Measurements from ENCODE around the gene TLR3. TPM values are rescaled to one million over a fixed set of nuclear protein-coding genes. Genes with fewer than 3 reads are reported as not detected.

TLR3 gene
- total RNA-seq, 2 experiments from 2014 or later: 0.28 to 0.47 TPM

- Mint-ChIP-seq H3K9me3 (peaks cover 2% of the 10 kb centered on the region), H3K4me1 (ENCODE audit: low read depth) (no peaks in the 10 kb centered on the region), H3K4me3 (no peak overlapping the region), H3K27me3 (peaks cover 6% of the 10 kb centered on the region), H3K27ac (no peak overlapping the region), H3K36me3 (ENCODE audit: low read depth) (no peaks in the 10 kb centered on the region)
- Histone ChIP-seq H3K27ac (ENCODE audit: low read depth in 1 of 2, low read length in 2 of 2) (no peak overlapping the region), H3K4me1 (ENCODE audit: insufficient read depth, low read length) (no peaks in the 10 kb centered on the region), H3K9me3 (ENCODE audit: control insufficient read depth in 1 of 2, insufficient read depth in 1 of 2, low read length in 2 of 2) (no peaks in the 10 kb centered on the region), H3K36me3 (ENCODE audit: insufficient read depth, low read length) (no peaks in the 10 kb centered on the region), H3K4me3 (ENCODE audit: low read length) (no peak overlapping the region), H3K27me3 (ENCODE audit: control insufficient read depth in 1 of 2, insufficient read depth in 2 of 2, low read length in 2 of 2) (peaks cover 0 to 3% of the 10 kb centered on the region in 2 experiments)
- intact Hi-C loops (cut with DNase I, micrococcal nuclease): no loop called here
- no peak for DNase-seq
- ATAC-seq (ENCODE audit: poor library complexity): no peak
- ChIA-PET POLR2A (no interaction called here), CTCF (no interaction called here)
- no peak for TF ChIP-seq CTCF (IDR thresholded peaks at IDR 0.05)
These were observed 59.9 kb downstream of the TLR3 start for GRCh38 chr4:186128842-186129241.

- no peaks in the 10 kb centered on the region for H3K36me3 Mint-ChIP-seq (ENCODE audit: low read depth)
- peaks cover 6% of the 10 kb centered on the region for H3K27me3 Mint-ChIP-seq
- H3K4me3 Mint-ChIP-seq: no peak overlapping the region
- intact Hi-C loops (cut with DNase I, micrococcal nuclease): no loop called here
- no peak for DNase-seq
- Histone ChIP-seq H3K36me3 (ENCODE audit: insufficient read depth, low read length) (no peaks in the 10 kb centered on the region), H3K4me3 (ENCODE audit: low read length) (no peak overlapping the region), H3K27me3 (ENCODE audit: control insufficient read depth in 1 of 2, insufficient read depth in 2 of 2, low read length in 2 of 2) (no peaks in the 10 kb centered on the region), H3K4me1 (ENCODE audit: insufficient read depth, low read length) (no peaks in the 10 kb centered on the region), H3K9me3 (ENCODE audit: control insufficient read depth in 1 of 2, insufficient read depth in 1 of 2, low read length in 2 of 2) (no peaks in the 10 kb centered on the region), H3K27ac (ENCODE audit: low read depth in 1 of 2, low read length in 2 of 2) (no peak overlapping the region)
- ATAC-seq (ENCODE audit: poor library complexity): no peak
- H3K27ac Mint-ChIP-seq: no peak overlapping the region
- TF ChIP-seq CTCF (IDR thresholded peaks at IDR 0.05): no peak
- ChIA-PET CTCF (no interaction called here), POLR2A (no interaction called here)
- no peaks in the 10 kb centered on the region for H3K4me1 Mint-ChIP-seq (ENCODE audit: low read depth)
- no peaks in the 10 kb centered on the region for H3K9me3 Mint-ChIP-seq
These were observed 63.0 kb downstream of the TLR3 start for GRCh38 chr4:186131935-186132334.

GRCh38 chr4:186132577-186133242 is 63.8 kb downstream of the TLR3 start:
- Mint-ChIP-seq H3K27ac (no peak overlapping the region), H3K9me3 (no peaks in the 10 kb centered on the region), H3K27me3 (peaks cover 6% of the 10 kb centered on the region), H3K4me1 (ENCODE audit: low read depth) (no peaks in the 10 kb centered on the region), H3K4me3 (no peak overlapping the region), H3K36me3 (ENCODE audit: low read depth) (no peaks in the 10 kb centered on the region)
- Histone ChIP-seq H3K4me3 (ENCODE audit: low read length) (no peak overlapping the region), H3K36me3 (ENCODE audit: insufficient read depth, low read length) (no peaks in the 10 kb centered on the region), H3K4me1 (ENCODE audit: insufficient read depth, low read length) (no peaks in the 10 kb centered on the region), H3K9me3 (ENCODE audit: control insufficient read depth in 1 of 2, insufficient read depth in 1 of 2, low read length in 2 of 2) (no peaks in the 10 kb centered on the region), H3K27ac (ENCODE audit: low read depth in 1 of 2, low read length in 2 of 2) (no peak overlapping the region), H3K27me3 (ENCODE audit: control insufficient read depth in 1 of 2, insufficient read depth in 2 of 2, low read length in 2 of 2) (no peaks in the 10 kb centered on the region)
- intact Hi-C loops (cut with DNase I, micrococcal nuclease): no loop called here
- no peak for ATAC-seq (ENCODE audit: poor library complexity)
- ChIA-PET POLR2A (no interaction called here), CTCF (no interaction called here)
- no peak for DNase-seq
- peak; percentile 18 for TF ChIP-seq CTCF (IDR thresholded peaks at IDR 0.05)

All from CD4-positive, alpha-beta T cell (primary cell).